Measurements from ENCODE around the gene VAMP1. TPM values are rescaled to one million over a fixed set of nuclear protein-coding genes. Genes with fewer than 3 reads are reported as not detected.

Gene VAMP1
- total RNA-seq, 1 experiment from 2014 or later: 13.9 TPM

DNA sequence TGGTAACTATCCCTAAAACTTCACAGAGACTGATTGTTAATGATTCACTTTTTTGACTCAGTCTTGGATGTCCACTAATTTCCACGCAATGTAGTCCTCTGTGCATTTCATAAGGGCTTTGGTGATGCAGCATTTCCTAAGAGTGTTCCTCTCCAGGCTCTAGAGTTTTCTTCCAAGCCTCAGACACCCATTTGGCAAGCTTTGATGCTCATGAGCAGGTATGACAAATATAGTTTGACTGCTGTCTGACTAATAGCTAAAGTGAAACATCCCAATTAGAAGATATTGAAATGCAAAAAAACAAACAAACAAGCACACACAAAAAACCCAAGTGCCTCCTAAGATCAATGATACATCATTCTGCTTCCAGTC is 1.5 kb upstream of the VAMP1 start:
- H3K9ac ChIP-seq (ENCODE audit: low read length): no peak overlapping the region
- H3K36me3 ChIP-seq (ENCODE audit: low read depth, low read length): no peaks in the 10 kb centered on the region
- no peaks in the 10 kb centered on the region for H4K20me1 ChIP-seq (ENCODE audit: low read length)
- ChIA-PET POLR2A (ENCODE audit: unreplicated experiment) (no interaction called here), CTCF (no interaction called here)
- H3K79me2 ChIP-seq (ENCODE audit: low read length): peaks cover 11% of the 10 kb centered on the region
- H3K4me2 ChIP-seq (ENCODE audit: low read length): no peak overlapping the region
- intact Hi-C loops (cut with micrococcal nuclease): loop anchor here (2.0 kb wide), 2 partner anchors 23 to 149 kb away; partner anchors contain the start of gene NCAPD2
- DNase-seq (no peak), ATAC-seq (no peak)
- no peaks in the 10 kb centered on the region for H3K9me3 ChIP-seq (ENCODE audit: low read length)
- no peak overlapping the region for H2AFZ ChIP-seq (ENCODE audit: low read length)
- no peak overlapping the region for H3K4me3 ChIP-seq (ENCODE audit: low read length)
- TF ChIP-seq, protein P1, sequence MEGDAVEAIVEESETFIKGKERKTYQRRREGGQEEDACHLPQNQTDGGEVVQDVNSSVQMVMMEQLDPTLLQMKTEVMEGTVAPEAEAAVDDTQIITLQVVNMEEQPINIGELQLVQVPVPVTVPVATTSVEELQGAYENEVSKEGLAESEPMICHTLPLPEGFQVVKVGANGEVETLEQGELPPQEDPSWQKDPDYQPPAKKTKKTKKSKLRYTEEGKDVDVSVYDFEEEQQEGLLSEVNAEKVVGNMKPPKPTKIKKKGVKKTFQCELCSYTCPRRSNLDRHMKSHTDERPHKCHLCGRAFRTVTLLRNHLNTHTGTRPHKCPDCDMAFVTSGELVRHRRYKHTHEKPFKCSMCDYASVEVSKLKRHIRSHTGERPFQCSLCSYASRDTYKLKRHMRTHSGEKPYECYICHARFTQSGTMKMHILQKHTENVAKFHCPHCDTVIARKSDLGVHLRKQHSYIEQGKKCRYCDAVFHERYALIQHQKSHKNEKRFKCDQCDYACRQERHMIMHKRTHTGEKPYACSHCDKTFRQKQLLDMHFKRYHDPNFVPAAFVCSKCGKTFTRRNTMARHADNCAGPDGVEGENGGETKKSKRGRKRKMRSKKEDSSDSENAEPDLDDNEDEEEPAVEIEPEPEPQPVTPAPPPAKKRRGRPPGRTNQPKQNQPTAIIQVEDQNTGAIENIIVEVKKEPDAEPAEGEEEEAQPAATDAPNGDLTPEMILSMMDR (conservative IDR thresholded peaks at IDR 0.05; ENCODE audit: low read depth, low read length): no peak
- no peak for TF ChIP-seq EZH2 (IDR thresholded peaks at IDR 0.05; ENCODE audit: low read length, unreplicated experiment)
- no peak for TF ChIP-seq EZH2phosphoT487 (IDR thresholded peaks at IDR 0.05; ENCODE audit: borderline replicate concordance, low read length)
- H3K27me3 ChIP-seq (ENCODE audit: low read length): no peaks in the 10 kb centered on the region
- peaks cover 25% of the 10 kb centered on the region for H3K4me1 ChIP-seq (ENCODE audit: insufficient read depth, low read length)
- no TSS peak for BruUV-seq (replicated peaks)
- no peaks in the 10 kb centered on the region for H3K9me2 ChIP-seq (replicated peaks; ENCODE audit: low read length)
- no peaks in the 10 kb centered on the region for H3F3A ChIP-seq (ENCODE audit: low read length, unreplicated experiment)
- H3K27ac ChIP-seq (ENCODE audit: low read length): no peak overlapping the region

GRCh38 chr12:6469609-6470374 is 685 bp downstream of the VAMP1 start:
- CTCF ChIA-PET: interaction anchor here (0.6 to 1.8 kb wide), 2 partner anchors 83 to 147 kb away, joined by 5 to 6 read pairs; no protein-coding TSS in a partner anchor

More at GRCh38 chr12:6469609-6470374, 685 bp downstream of the VAMP1 start:
- TF ChIP-seq, protein P1 (conservative IDR thresholded peaks at IDR 0.05; ENCODE audit: low read depth, low read length): no peak
- TF ChIP-seq EZH2 (IDR thresholded peaks at IDR 0.05; ENCODE audit: low read length, unreplicated experiment) (no peak), EZH2phosphoT487 (IDR thresholded peaks at IDR 0.05; ENCODE audit: borderline replicate concordance, low read length) (no peak)
- POLR2A ChIA-PET (ENCODE audit: unreplicated experiment): interaction anchor here (0.6 kb wide), 2 partner anchors 114 to 134 kb away, joined by 3 read pairs; no protein-coding TSS in a partner anchor
- H3K4me3 ChIP-seq (ENCODE audit: low read length): peak overlapping the region; percentile 96
- peaks cover 11% of the 10 kb centered on the region for H3K79me2 ChIP-seq (ENCODE audit: low read length)
- DNase-seq (no peak), ATAC-seq (no peak)
- intact Hi-C loops (cut with micrococcal nuclease): loop anchor here (1.0 to 2.0 kb wide), 3 partner anchors 25 to 147 kb away; partner anchors contain the start of genes GAPDH and NCAPD2
- H3K36me3 ChIP-seq (ENCODE audit: low read depth, low read length): peaks cover 3% of the 10 kb centered on the region; the same call in 1 of the 2 replicates
- H2AFZ ChIP-seq (ENCODE audit: low read length): peak overlapping the region; percentile 93
- peak overlapping the region; percentile 77 for H3K9ac ChIP-seq (ENCODE audit: low read length)
- H3K4me2 ChIP-seq (ENCODE audit: low read length): peak overlapping the region; percentile 100
- no peaks in the 10 kb centered on the region for H3K9me2 ChIP-seq (replicated peaks; ENCODE audit: low read length)
- BruUV-seq (replicated peaks): TSS peak; percentile 52
- no peaks in the 10 kb centered on the region for H3K27me3 ChIP-seq (ENCODE audit: low read length)
- H3F3A ChIP-seq (ENCODE audit: low read length, unreplicated experiment): no peaks in the 10 kb centered on the region
- no peak overlapping the region for H3K27ac ChIP-seq (ENCODE audit: low read length)
- no peaks in the 10 kb centered on the region for H4K20me1 ChIP-seq (ENCODE audit: low read length)
- no peaks in the 10 kb centered on the region for H3K9me3 ChIP-seq (ENCODE audit: low read length)
- H3K4me1 ChIP-seq (ENCODE audit: insufficient read depth, low read length): peaks cover 25% of the 10 kb centered on the region
